ENCODE data around the gene QRSL1.

GRCh38 chr6:106702046-106702445, 72.7 kb downstream of the QRSL1 start:
- TF ChIP-seq TAF1 (IDR thresholded peaks at IDR 0.05; ENCODE audit: borderline replicate concordance, insufficient read depth, low read length), result no peak
- no peak for TF ChIP-seq SIN3A (IDR thresholded peaks at IDR 0.05; ENCODE audit: borderline replicate concordance, insufficient read depth, low read length)
- TF ChIP-seq FOXP2 (optimal IDR thresholded peaks at IDR 0.05; ENCODE audit: borderline replicate concordance, extremely low read depth, extremely low read length, insufficient read depth), result no peak
- TF ChIP-seq REST (IDR thresholded peaks at IDR 0.05; ENCODE audit: insufficient read depth in 1 of 2, low read depth in 2 of 2, low read length in 2 of 2), result no peak
- no peak for TF ChIP-seq POLR2AphosphoS5 (IDR thresholded peaks at IDR 0.05; ENCODE audit: low read depth, low read length)
